ENCODE measurements around the gene RAB11FIP4. TPM values are rescaled to one million over a fixed set of nuclear protein-coding genes. Genes with fewer than 3 reads are reported as not detected.

RAB11FIP4 gene
- total and polyA plus RNA-seq, 2 donors (not counting 1 experiment from before 2014, with no cell fraction given), result 17.0 to 70.5 TPM

GRCh38 chr17:31488264-31488981 lies 96.9 kb downstream of the RAB11FIP4 start:
- Mint-ChIP-seq H3K4me3 (peak overlapping the region; percentile 83), H3K27me3 (no peaks in the 10 kb centered on the region), H3K27ac (peak overlapping the region; percentile 99), H3K9me3 (ENCODE audit: insufficient read depth) (no peaks in the 10 kb centered on the region), H3K4me1 (peaks cover 59% of the 10 kb centered on the region)
- ATAC-seq (ENCODE audit: low read depth), result no peak
- Histone ChIP-seq H3K36me3 (replicated peaks in 1 of 2; ENCODE audit: control extremely low read depth in 1 of 2, control insufficient read depth in 1 of 2, extremely low read depth in 1 of 2, insufficient read depth in 2 of 2, low read length in 1 of 2) (no peaks in the 10 kb centered on the region), H2AFZ (ENCODE audit: insufficient read depth, low read depth, low read length, poor library complexity, severe bottlenecking) (peak overlapping the region; percentile 57), H3K27me3 (replicated peaks in 1 of 4; ENCODE audit: control extremely low read depth in 1 of 4, control insufficient read depth in 3 of 4, insufficient read depth in 4 of 4, low read length in 3 of 4) (no peaks in the 10 kb centered on the region), H3K9ac (ENCODE audit: low read length) (peak overlapping the region; percentile 90), H3K27ac (ENCODE audit: low read length in 2 of 2) (peak overlapping the region; percentile 64 to 90), H3K79me2 (ENCODE audit: control insufficient read depth, insufficient read depth, low read length) (peaks cover 50% of the 10 kb centered on the region), H3K4me3 (ENCODE audit: control extremely low read depth in 1 of 5, extremely low read depth in 1 of 5, insufficient read depth in 1 of 5, low read depth in 2 of 5, low read length in 4 of 5) (peak overlapping the region; percentile 56 to 84 (median 80)), H4K20me1 (ENCODE audit: control insufficient read depth, insufficient read depth, low read length, poor library complexity, severe bottlenecking) (peaks cover 30% of the 10 kb centered on the region), H3K4me2 (replicated peaks; ENCODE audit: low read depth, low read length, poor library complexity, severe bottlenecking) (peak overlapping the region; percentile 86), H3K4me1 (ENCODE audit: control insufficient read depth in 2 of 2, insufficient read depth in 2 of 2, low read length in 2 of 2) (peaks cover 56 to 61% of the 10 kb centered on the region in 2 donors), H3K9me3 (ENCODE audit: control extremely low read depth in 1 of 3, control insufficient read depth in 2 of 3, insufficient read depth in 1 of 3, low read length in 2 of 3) (no peaks in the 10 kb centered on the region)
- ChIA-PET CTCF (interaction anchor here (0.8 to 10.3 kb wide), 8 partner anchors 10 to 354 kb away, joined by 3 to 94 read pairs (median 6); no protein-coding TSS in a partner anchor), POLR2A (interaction anchor here (0.8 to 1.8 kb wide), 8 partner anchors 10 to 371 kb away, joined by 3 to 7 read pairs (median 4); partner anchors contain the start of gene COPRS)
- TF ChIP-seq EZH2 (IDR thresholded peaks at IDR 0.05; ENCODE audit: borderline replicate concordance, insufficient read depth, low read depth, low read length, poor library complexity, severe bottlenecking) (no peak), CTCF (IDR thresholded peaks at IDR 0.05) (no peak)
- intact Hi-C loops (cut with micrococcal nuclease), result loop anchor here (1.0 kb wide), 1 partner anchor 401 kb away; no protein-coding TSS in a partner anchor
- DNase-seq, result peak; percentile 59
- 2% methylated on average over 56 of the region's 62 CpGs for WGBS (ENCODE audit: insufficient coverage)

DNA sequence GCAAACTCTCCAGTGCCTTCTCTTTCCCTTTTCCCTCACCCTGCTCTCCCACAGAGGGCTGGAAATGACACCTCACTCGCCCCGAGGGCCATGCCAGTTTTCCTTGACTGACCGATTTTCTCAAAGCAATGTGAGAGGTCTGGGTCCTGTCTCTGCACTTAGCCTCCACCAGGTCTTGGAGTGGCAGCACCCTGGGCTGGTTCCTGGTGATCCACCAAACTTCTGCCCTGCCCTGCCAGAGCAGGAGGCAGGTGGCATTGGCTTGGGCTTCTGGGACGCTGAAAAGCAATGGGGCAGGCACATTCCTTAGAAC lies 97.5 kb downstream of the RAB11FIP4 start:
- Histone ChIP-seq H3K4me2 (replicated peaks; ENCODE audit: low read depth, low read length, poor library complexity, severe bottlenecking) (peak overlapping the region; percentile 86), H3K9ac (ENCODE audit: low read length) (peak overlapping the region; percentile 90), H4K20me1 (ENCODE audit: control insufficient read depth, insufficient read depth, low read length, poor library complexity, severe bottlenecking) (peaks cover 36% of the 10 kb centered on the region), H3K4me1 (ENCODE audit: control insufficient read depth in 2 of 2, insufficient read depth in 2 of 2, low read length in 2 of 2) (peaks cover 61 to 66% of the 10 kb centered on the region in 2 donors), H2AFZ (ENCODE audit: insufficient read depth, low read depth, low read length, poor library complexity, severe bottlenecking) (no peak overlapping the region), H3K27me3 (replicated peaks in 1 of 4; ENCODE audit: control extremely low read depth in 1 of 4, control insufficient read depth in 3 of 4, insufficient read depth in 4 of 4, low read length in 3 of 4) (no peaks in the 10 kb centered on the region), H3K4me3 (ENCODE audit: control extremely low read depth in 1 of 5, extremely low read depth in 1 of 5, insufficient read depth in 1 of 5, low read depth in 2 of 5, low read length in 4 of 5) (peak overlapping the region; percentile 56 to 84 (median 80)), H3K9me3 (ENCODE audit: control extremely low read depth in 1 of 3, control insufficient read depth in 2 of 3, insufficient read depth in 1 of 3, low read length in 2 of 3) (no peaks in the 10 kb centered on the region), H3K79me2 (ENCODE audit: control insufficient read depth, insufficient read depth, low read length) (peaks cover 55% of the 10 kb centered on the region), H3K36me3 (replicated peaks in 1 of 2; ENCODE audit: control extremely low read depth in 1 of 2, control insufficient read depth in 1 of 2, extremely low read depth in 1 of 2, insufficient read depth in 2 of 2, low read length in 1 of 2) (no peaks in the 10 kb centered on the region), H3K27ac (ENCODE audit: low read length in 2 of 2) (peak overlapping the region; percentile 19 to 90)
- no peaks in the 10 kb centered on the region for H3K27me3 Mint-ChIP-seq
- ATAC-seq (ENCODE audit: low read depth) (no peak), DNase-seq (no peak)
- ChIA-PET POLR2A (interaction anchor here (0.5 to 1.8 kb wide), 5 partner anchors 17 to 399 kb away, joined by 3 to 6 read pairs (median 3); no protein-coding TSS in a partner anchor), CTCF (interaction anchor here (10.3 kb wide), 1 partner anchor 21 kb away, joined by 94 read pairs; no protein-coding TSS in a partner anchor)
- no peaks in the 10 kb centered on the region for H3K9me3 Mint-ChIP-seq (ENCODE audit: insufficient read depth)
- intact Hi-C loops (cut with micrococcal nuclease), result loop anchor here (1.0 kb wide), 1 partner anchor 400 kb away; no protein-coding TSS in a partner anchor
- 49% methylated on average over 4 of the region's 4 CpGs for WGBS (ENCODE audit: insufficient coverage)
- peak overlapping the region; percentile 99 for H3K27ac Mint-ChIP-seq
- H3K4me3 Mint-ChIP-seq, result peak overlapping the region; percentile 83
- TF ChIP-seq EZH2 (IDR thresholded peaks at IDR 0.05; ENCODE audit: borderline replicate concordance, insufficient read depth, low read depth, low read length, poor library complexity, severe bottlenecking) (no peak), CTCF (IDR thresholded peaks at IDR 0.05) (no peak)
- peaks cover 64% of the 10 kb centered on the region for H3K4me1 Mint-ChIP-seq
